GM23338 (cell line): ENCODE measurements around the gene PAK1. TPM values are rescaled to one million over a fixed set of nuclear protein-coding genes. Genes with fewer than 3 reads are reported as not detected.

Experiments
- ATAC-seq: fragments of 200-7000 bp; cut with Tn5 transposase; 3 replicates; pipeline ENCODE4 v1.9.1; 2020
- DNase-seq: peaks from one replicate; pipeline ENCODE4 v3.0.0-alpha.2; 2015; ENCODE audit warnings: low spot score
- H2AFZ ChIP-seq: fragments of 200-600 bp; sonication (generic); 2 replicates; pipeline ENCODE4 v1.8.0; 2016; ENCODE audit warnings: antibody characterized with exemption, mild to moderate bottlenecking, moderate library complexity
- H3F3A ChIP-seq: fragments of 200-600 bp; sonication (generic); replicated peaks from 2 replicates; pipeline ENCODE4 v1.8.0; 2017; ENCODE audit warnings: antibody characterized with exemption, mixed run types, low read depth
- H3K27ac ChIP-seq: fragments of 200-600 bp; sonication (generic); 2 replicates; pipeline ENCODE4 v1.6.1; 2016; ENCODE audit warnings: low read depth
- H3K27me3 ChIP-seq: fragments of 200-600 bp; sonication (generic); 2 replicates; pipeline ENCODE4 v1.8.0; 2016; ENCODE audit warnings: mild to moderate bottlenecking, mixed run types, moderate library complexity; ENCODE audit not compliant: insufficient read depth
- H3K36me3 ChIP-seq: fragments of 200-600 bp; sonication (generic); 2 replicates; pipeline ENCODE4 v1.8.0; 2016; ENCODE audit warnings: mild to moderate bottlenecking; ENCODE audit not compliant: insufficient read depth
- H3K4me1 ChIP-seq: fragments of 200-600 bp; sonication (generic); 2 replicates; pipeline ENCODE4 v1.8.0; 2016; ENCODE audit warnings: mild to moderate bottlenecking, moderate library complexity; ENCODE audit not compliant: insufficient read depth
- H3K4me2 ChIP-seq: fragments of 200-600 bp; sonication (generic); 2 replicates; pipeline ENCODE4 v1.7.1; 2017; ENCODE audit warnings: mixed run types
- H3K4me3 ChIP-seq: fragments of 200-600 bp; sonication (generic); 2 replicates; pipeline ENCODE4 v1.6.1; 2016; ENCODE audit warnings: mixed run types
- H3K79me2 ChIP-seq: fragments of 200-600 bp; sonication (generic); replicated peaks from 2 replicates; pipeline ENCODE4 v1.8.0; 2017; ENCODE audit warnings: mild to moderate bottlenecking; ENCODE audit not compliant: insufficient read depth
- H3K9me2 ChIP-seq: fragments of 200-600 bp; sonication (generic); 2 replicates; pipeline ENCODE4 v1.8.0; 2017; ENCODE audit not compliant: insufficient read depth
- H4K20me1 ChIP-seq: fragments of 200-600 bp; sonication (generic); replicated peaks from 2 replicates; pipeline ENCODE4 v1.8.0; 2017; ENCODE audit warnings: mild to moderate bottlenecking; ENCODE audit not compliant: insufficient read depth
- H3K27ac Mint-ChIP-seq: 2 replicates; pipeline ENCODE4 v1.8.0; 2020; ENCODE audit warnings: inconsistent platforms, mild to moderate bottlenecking, moderate library complexity, mixed read lengths
- H3K27me3 Mint-ChIP-seq: 3 replicates; pipeline ENCODE4 v1.8.0; 2022; ENCODE audit warnings: low read depth, mild to moderate bottlenecking, moderate library complexity, mixed read lengths, inconsistent platforms; ENCODE audit not compliant: insufficient read depth, poor library complexity
- H3K36me3 Mint-ChIP-seq: 3 replicates; pipeline ENCODE4 v1.8.0; 2021; ENCODE audit warnings: low read depth, mild to moderate bottlenecking, inconsistent platforms, moderate library complexity, mixed read lengths
- H3K4me1 Mint-ChIP-seq: 3 replicates; pipeline ENCODE4 v1.8.0; 2020; ENCODE audit warnings: mild to moderate bottlenecking, inconsistent platforms, mixed read lengths
- H3K4me3 Mint-ChIP-seq: 3 replicates; pipeline ENCODE4 v1.8.0; 2021; ENCODE audit warnings: moderate library complexity, mild to moderate bottlenecking, inconsistent platforms, mixed read lengths
- H3K9me3 Mint-ChIP-seq: 3 replicates; pipeline ENCODE4 v1.8.0; 2020; ENCODE audit warnings: moderate library complexity, mild to moderate bottlenecking, inconsistent platforms, mixed read lengths
- CREB1 ChIP-seq: fragments of 250-450 bp; sonication (Bioruptor Pico); IDR thresholded peaks from 2 replicates; pipeline ENCODE4 v1.5.0; 2020; ENCODE audit warnings: low read depth, mild to moderate bottlenecking, moderate library complexity
- EZH2 ChIP-seq: fragments of 200-600 bp; sonication (generic); IDR thresholded peaks from one replicate; pipeline ENCODE4 v1.8.0; 2017; ENCODE audit warnings: antibody characterized with exemption, mild to moderate bottlenecking, low read depth; ENCODE audit not compliant: unreplicated experiment
- EZH2phosphoT487 ChIP-seq: fragments of 200-600 bp; sonication (generic); IDR thresholded peaks from one replicate; pipeline ENCODE4 v1.8.1; 2018; ENCODE audit warnings: antibody characterized with exemption; ENCODE audit not compliant: unreplicated experiment
- JUNB ChIP-seq: IDR thresholded peaks from one replicate; pipeline ENCODE4 v1.6.1; 2016; ENCODE audit warnings: antibody characterized with exemption; ENCODE audit not compliant: unreplicated experiment
- NANOG ChIP-seq: IDR thresholded peaks from 2 replicates; pipeline ENCODE4 v1.6.1; 2016; ENCODE audit warnings: antibody characterized with exemption, borderline replicate concordance
- REST ChIP-seq: IDR thresholded peaks from one replicate; pipeline ENCODE4 v1.6.1; 2018; ENCODE audit warnings: antibody characterized with exemption; ENCODE audit not compliant: unreplicated experiment
- ZNF114 ChIP-seq: fragments of 250-450 bp; sonication (Bioruptor Pico); IDR thresholded peaks from 2 replicates; pipeline ENCODE4 v1.5.0; 2020; ENCODE audit warnings: mild to moderate bottlenecking, moderate library complexity
- ZNF331 ChIP-seq: fragments of 250-450 bp; sonication (Bioruptor Pico); IDR thresholded peaks from 2 replicates; pipeline ENCODE4 v1.5.0; 2020; ENCODE audit warnings: low read depth, mild to moderate bottlenecking, moderate library complexity
- ZNF462 ChIP-seq: fragments of 250-450 bp; sonication (Bioruptor Pico); IDR thresholded peaks from 2 replicates; pipeline ENCODE4 v1.5.0; 2020; ENCODE audit warnings: mild to moderate bottlenecking, moderate library complexity
- polyA plus RNA-seq: library from polyadenylated mRNA; unstranded; fragments of >200 nt; fragmentation: Nextera tagmentation; extraction: Ambion mirVana; gene quantifications from 2 replicates; pipeline ENCODE4 v1.2.1, GENCODE V29; 2016
- total RNA-seq: library from RNA; depleted of rRNA; stranded (reverse); fragments of >200 nt; shearing (Covaris generic); gene quantifications from 2 replicates; pipeline ENCODE4 v1.2.3, GENCODE V29; 2014
- TF ChIP-seq, protein P1 (sequence below), 2 experiments: fragments of 200-600 bp in 1 of 2; sonication (generic) in 1 of 2; conservative IDR thresholded peaks; 2 replicates each; pipeline versions ENCODE4 v1.5.1 to v1.6.1; 2016 to 2017; ENCODE audit warnings: antibody characterized with exemption in 2 of 2, low read depth in 2 of 2, mild to moderate bottlenecking in 2 of 2, moderate library complexity in 1 of 2

Gene PAK1
- total and polyA plus RNA-seq, 2 experiments from 2014 or later, result 102 to 175 TPM

DNA sequence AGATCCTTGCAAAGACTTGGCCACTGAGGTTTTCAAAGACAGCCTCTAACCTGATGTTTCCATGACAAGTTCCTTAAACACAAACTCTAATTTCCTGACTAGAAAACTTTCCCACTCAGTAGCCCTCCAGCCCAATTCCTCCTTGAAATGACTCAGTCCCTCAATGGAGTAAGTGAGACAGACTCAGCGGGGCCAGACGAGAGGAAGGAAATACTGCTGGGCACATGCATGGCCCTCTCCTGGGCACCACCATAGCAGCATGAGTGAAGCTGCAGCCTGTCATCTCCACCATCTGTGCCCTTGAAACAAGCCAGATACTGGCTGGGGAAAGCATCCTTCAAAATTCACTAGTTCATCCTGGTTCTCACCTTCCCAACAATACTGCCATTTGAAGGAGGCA, 96.2 kb downstream of the PAK1 start:
- no peak overlapping the region for H3K27ac Mint-ChIP-seq
- no peak overlapping the region for H3K4me2 ChIP-seq
- no peak for DNase-seq

GRCh38 chr11:77375107-77375506, 98.8 kb downstream of the PAK1 start:
- Mint-ChIP-seq H3K36me3 (peaks cover 60% of the 10 kb centered on the region), H3K27ac (peak overlapping the region; percentile 65; the same call in 1 of the 2 replicates), H3K4me3 (no peak overlapping the region), H3K9me3 (no peaks in the 10 kb centered on the region), H3K27me3 (peaks cover 4% of the 10 kb centered on the region), H3K4me1 (no peaks in the 10 kb centered on the region)
- Histone ChIP-seq H3K27me3 (no peaks in the 10 kb centered on the region), H3F3A (0 out of 2 replicates have a peak, but pooled peaks cover 4% of the 10 kb centered on the region), H4K20me1 (peaks cover 7% of the 10 kb centered on the region; the same call in 1 of the 2 replicates), H3K9me2 (no peaks in the 10 kb centered on the region), H3K27ac (no peak overlapping the region), H3K4me2 (no peak overlapping the region), H2AFZ (no peak overlapping the region), H3K79me2 (peaks cover 15% of the 10 kb centered on the region; the same call in 1 of the 2 replicates), H3K4me1 (no peaks in the 10 kb centered on the region), H3K36me3 (peaks cover 55% of the 10 kb centered on the region), H3K4me3 (no peak overlapping the region)
- no peak for ATAC-seq
- DNase-seq, result no peak
- TF ChIP-seq EZH2 (no peak), NANOG (no peak), CREB1 (CRISPR knock-in tag) (no peak), REST (no peak), EZH2phosphoT487 (no peak), ZNF462 (no peak)

More for the DNA sequence above, 96.2 kb downstream of the PAK1 start:
- Histone ChIP-seq H2AFZ (no peak overlapping the region), H3K9me2 (no peaks in the 10 kb centered on the region), H3F3A (0 out of 2 replicates have a peak, but pooled peaks cover 4% of the 10 kb centered on the region), H4K20me1 (peaks cover 12% of the 10 kb centered on the region; the same call in 1 of the 2 replicates), H3K4me3 (no peak overlapping the region), H3K27me3 (no peaks in the 10 kb centered on the region), H3K4me1 (no peaks in the 10 kb centered on the region), H3K36me3 (peaks cover 45% of the 10 kb centered on the region), H3K27ac (peak overlapping the region; percentile 17), H3K79me2 (peaks cover 28% of the 10 kb centered on the region)
- ATAC-seq, result no peak; the same call in 2 of the 3 replicates
- Mint-ChIP-seq H3K9me3 (no peaks in the 10 kb centered on the region), H3K4me3 (no peak overlapping the region), H3K4me1 (no peaks in the 10 kb centered on the region), H3K27me3 (peaks cover 4% of the 10 kb centered on the region), H3K36me3 (peaks cover 50% of the 10 kb centered on the region)
- TF ChIP-seq ZNF114 (CRISPR knock-in tag), result no peak
- TF ChIP-seq EZH2, result no peak
- no peak for TF ChIP-seq ZNF331 (CRISPR knock-in tag)
- TF ChIP-seq EZH2phosphoT487, result no peak
- no peak for TF ChIP-seq JUNB
- TF ChIP-seq, protein P1, sequence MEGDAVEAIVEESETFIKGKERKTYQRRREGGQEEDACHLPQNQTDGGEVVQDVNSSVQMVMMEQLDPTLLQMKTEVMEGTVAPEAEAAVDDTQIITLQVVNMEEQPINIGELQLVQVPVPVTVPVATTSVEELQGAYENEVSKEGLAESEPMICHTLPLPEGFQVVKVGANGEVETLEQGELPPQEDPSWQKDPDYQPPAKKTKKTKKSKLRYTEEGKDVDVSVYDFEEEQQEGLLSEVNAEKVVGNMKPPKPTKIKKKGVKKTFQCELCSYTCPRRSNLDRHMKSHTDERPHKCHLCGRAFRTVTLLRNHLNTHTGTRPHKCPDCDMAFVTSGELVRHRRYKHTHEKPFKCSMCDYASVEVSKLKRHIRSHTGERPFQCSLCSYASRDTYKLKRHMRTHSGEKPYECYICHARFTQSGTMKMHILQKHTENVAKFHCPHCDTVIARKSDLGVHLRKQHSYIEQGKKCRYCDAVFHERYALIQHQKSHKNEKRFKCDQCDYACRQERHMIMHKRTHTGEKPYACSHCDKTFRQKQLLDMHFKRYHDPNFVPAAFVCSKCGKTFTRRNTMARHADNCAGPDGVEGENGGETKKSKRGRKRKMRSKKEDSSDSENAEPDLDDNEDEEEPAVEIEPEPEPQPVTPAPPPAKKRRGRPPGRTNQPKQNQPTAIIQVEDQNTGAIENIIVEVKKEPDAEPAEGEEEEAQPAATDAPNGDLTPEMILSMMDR (conservative IDR thresholded peaks at IDR 0.05; ENCODE audit: low read depth in 2 of 2), result no peak
